SK-N-SH treated with all-trans-retinoic acid at 6 μM for 48 hours (cell line): ENCODE measurements around the gene MINDY4.

Experiments
- BACH2 ChIP-seq: fragments of 250-450 bp; sonication (Bioruptor Pico); IDR thresholded peaks from 2 replicates; pipeline ENCODE4 v1.9.0; 2021; ENCODE audit warnings: mild to moderate bottlenecking, borderline replicate concordance
- PPARA ChIP-seq: fragments of 250-450 bp; sonication (Bioruptor Pico); IDR thresholded peaks from 2 replicates; pipeline ENCODE4 v1.5.0; 2020; ENCODE audit warnings: mild to moderate bottlenecking, borderline replicate concordance
- TCF4 ChIP-seq: fragments of 250-450 bp; sonication (Bioruptor Pico); IDR thresholded peaks from 2 replicates; pipeline ENCODE4 v1.8.0; 2021; ENCODE audit warnings: mild to moderate bottlenecking, moderate library complexity, borderline replicate concordance
- ZFP3 ChIP-seq: fragments of 250-450 bp; sonication (Bioruptor Pico); IDR thresholded peaks from 2 replicates; pipeline ENCODE4 v1.5.0; 2020; ENCODE audit warnings: mild to moderate bottlenecking, moderate library complexity
- ZFP30 ChIP-seq: fragments of 450-650 bp; formaldehyde crosslinking; IDR thresholded peaks from 2 replicates; pipeline ENCODE4 v1.5.0; 2022; ENCODE audit warnings: mild to moderate bottlenecking, moderate library complexity
- TF ChIP-seq, protein P1 (sequence below): fragments of 250-450 bp; sonication (Bioruptor Pico); IDR thresholded peaks from 2 replicates; pipeline ENCODE4 v1.8.0; 2020; ENCODE audit warnings: mild to moderate bottlenecking, moderate library complexity, borderline replicate concordance

DNA sequence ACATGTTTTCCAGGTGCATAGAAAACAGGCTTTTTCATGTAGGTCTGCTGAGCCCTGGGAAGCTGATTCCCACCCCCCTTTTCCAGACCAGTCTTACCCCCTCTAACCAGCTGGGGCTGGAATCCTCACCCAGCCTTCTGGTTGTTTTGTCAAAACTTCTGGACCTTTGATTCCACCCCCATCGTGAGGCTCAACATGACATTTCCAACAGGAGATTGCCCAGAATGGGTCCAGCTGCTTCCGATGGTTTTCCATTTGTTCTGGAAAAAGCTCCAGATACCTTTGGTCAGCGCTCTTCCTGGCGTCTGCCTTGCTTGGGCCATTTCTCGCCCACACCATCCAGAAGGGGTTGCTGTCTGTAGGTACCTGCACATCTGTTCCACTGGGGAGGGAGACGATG is 41.5 kb downstream of the MINDY4 start:
- TF ChIP-seq, protein P1, sequence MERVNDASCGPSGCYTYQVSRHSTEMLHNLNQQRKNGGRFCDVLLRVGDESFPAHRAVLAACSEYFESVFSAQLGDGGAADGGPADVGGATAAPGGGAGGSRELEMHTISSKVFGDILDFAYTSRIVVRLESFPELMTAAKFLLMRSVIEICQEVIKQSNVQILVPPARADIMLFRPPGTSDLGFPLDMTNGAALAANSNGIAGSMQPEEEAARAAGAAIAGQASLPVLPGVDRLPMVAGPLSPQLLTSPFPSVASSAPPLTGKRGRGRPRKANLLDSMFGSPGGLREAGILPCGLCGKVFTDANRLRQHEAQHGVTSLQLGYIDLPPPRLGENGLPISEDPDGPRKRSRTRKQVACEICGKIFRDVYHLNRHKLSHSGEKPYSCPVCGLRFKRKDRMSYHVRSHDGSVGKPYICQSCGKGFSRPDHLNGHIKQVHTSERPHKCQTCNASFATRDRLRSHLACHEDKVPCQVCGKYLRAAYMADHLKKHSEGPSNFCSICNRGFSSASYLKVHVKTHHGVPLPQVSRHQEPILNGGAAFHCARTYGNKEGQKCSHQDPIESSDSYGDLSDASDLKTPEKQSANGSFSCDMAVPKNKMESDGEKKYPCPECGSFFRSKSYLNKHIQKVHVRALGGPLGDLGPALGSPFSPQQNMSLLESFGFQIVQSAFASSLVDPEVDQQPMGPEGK (CRISPR knock-in tag) = no peak
- TF ChIP-seq PPARA (no peak), BACH2 (CRISPR knock-in tag) (no peak), TCF4 (CRISPR knock-in tag) (no peak), ZFP3 (CRISPR knock-in tag) (no peak), ZFP30 (CRISPR knock-in tag) (no peak)
